ENCODE results near the gene FAM221B. TPM values are rescaled to one million over a fixed set of nuclear protein-coding genes. Genes with fewer than 3 reads are reported as not detected.

FAM221B gene
- total RNA-seq, 1 donor from 2014 or later = 1.1 TPM

GRCh38 chr9:35774907-35775635 lies 53.5 kb downstream of the FAM221B start:
- Mint-ChIP-seq H3K27me3 (no peaks in the 10 kb centered on the region), H3K36me3 (no peaks in the 10 kb centered on the region), H3K27ac (no peak overlapping the region), H3K4me1 (ENCODE audit: unreplicated experiment) (peaks cover 10% of the 10 kb centered on the region), H3K9me3 (no peaks in the 10 kb centered on the region), H3K4me3 (no peak overlapping the region)
- DNase-seq (ENCODE audit: extremely low spot score, unreplicated experiment) = no peak
- TF ChIP-seq, protein P1, sequence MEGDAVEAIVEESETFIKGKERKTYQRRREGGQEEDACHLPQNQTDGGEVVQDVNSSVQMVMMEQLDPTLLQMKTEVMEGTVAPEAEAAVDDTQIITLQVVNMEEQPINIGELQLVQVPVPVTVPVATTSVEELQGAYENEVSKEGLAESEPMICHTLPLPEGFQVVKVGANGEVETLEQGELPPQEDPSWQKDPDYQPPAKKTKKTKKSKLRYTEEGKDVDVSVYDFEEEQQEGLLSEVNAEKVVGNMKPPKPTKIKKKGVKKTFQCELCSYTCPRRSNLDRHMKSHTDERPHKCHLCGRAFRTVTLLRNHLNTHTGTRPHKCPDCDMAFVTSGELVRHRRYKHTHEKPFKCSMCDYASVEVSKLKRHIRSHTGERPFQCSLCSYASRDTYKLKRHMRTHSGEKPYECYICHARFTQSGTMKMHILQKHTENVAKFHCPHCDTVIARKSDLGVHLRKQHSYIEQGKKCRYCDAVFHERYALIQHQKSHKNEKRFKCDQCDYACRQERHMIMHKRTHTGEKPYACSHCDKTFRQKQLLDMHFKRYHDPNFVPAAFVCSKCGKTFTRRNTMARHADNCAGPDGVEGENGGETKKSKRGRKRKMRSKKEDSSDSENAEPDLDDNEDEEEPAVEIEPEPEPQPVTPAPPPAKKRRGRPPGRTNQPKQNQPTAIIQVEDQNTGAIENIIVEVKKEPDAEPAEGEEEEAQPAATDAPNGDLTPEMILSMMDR (conservative IDR thresholded peaks at IDR 0.05) = no peak

DNA sequence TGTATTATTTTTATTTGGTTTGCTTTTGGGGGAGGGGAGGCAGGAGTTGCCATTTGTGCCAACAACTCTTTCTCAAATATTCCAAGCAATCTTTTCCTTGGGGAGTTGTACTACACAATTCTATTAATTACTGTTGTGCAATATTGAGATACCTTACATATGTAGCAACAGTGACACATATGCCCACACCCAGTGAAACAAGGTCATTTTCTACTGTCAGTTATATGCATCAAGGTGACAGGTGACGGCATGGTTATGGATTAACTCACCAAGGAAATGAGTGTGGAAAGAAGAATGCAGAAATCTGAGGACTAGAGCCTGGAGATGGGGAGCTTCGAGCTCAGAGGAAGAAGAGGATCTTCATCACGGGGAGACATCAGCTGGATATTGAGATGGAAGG lies 56.6 kb downstream of the FAM221B start:
- H3K4me1 Mint-ChIP-seq (ENCODE audit: unreplicated experiment) = peaks cover 10% of the 10 kb centered on the region
- TF ChIP-seq, protein P1 (conservative IDR thresholded peaks at IDR 0.05) = no peak

GRCh38 chr9:35771534-35771933 lies 57.0 kb downstream of the FAM221B start:
- no peak for DNase-seq (ENCODE audit: extremely low spot score, unreplicated experiment)
- Mint-ChIP-seq H3K27ac (no peak overlapping the region), H3K9me3 (no peaks in the 10 kb centered on the region), H3K4me1 (ENCODE audit: unreplicated experiment) (peaks cover 10% of the 10 kb centered on the region), H3K36me3 (no peaks in the 10 kb centered on the region), H3K27me3 (no peaks in the 10 kb centered on the region), H3K4me3 (no peak overlapping the region)
- TF ChIP-seq, protein P1 (conservative IDR thresholded peaks at IDR 0.05) = no peak

More for the DNA sequence above, 56.6 kb downstream of the FAM221B start:
- no peaks in the 10 kb centered on the region for H3K9me3 Mint-ChIP-seq
- H3K4me3 Mint-ChIP-seq = no peak overlapping the region
- H3K27ac Mint-ChIP-seq = no peak overlapping the region
- no peaks in the 10 kb centered on the region for H3K27me3 Mint-ChIP-seq
- no peak for DNase-seq (ENCODE audit: extremely low spot score, unreplicated experiment)
- H3K36me3 Mint-ChIP-seq = no peaks in the 10 kb centered on the region

- Mint-ChIP-seq H3K27me3 (no peaks in the 10 kb centered on the region), H3K27ac (no peak overlapping the region), H3K36me3 (no peaks in the 10 kb centered on the region), H3K4me1 (ENCODE audit: unreplicated experiment) (peaks cover 10% of the 10 kb centered on the region), H3K9me3 (no peaks in the 10 kb centered on the region), H3K4me3 (no peak overlapping the region)
- no peak for DNase-seq (ENCODE audit: extremely low spot score, unreplicated experiment)
- TF ChIP-seq, protein P1 (conservative IDR thresholded peaks at IDR 0.05) = no peak
Measured at GRCh38 chr9:35771075-35771433, 57.5 kb downstream of the FAM221B start.

DNA sequence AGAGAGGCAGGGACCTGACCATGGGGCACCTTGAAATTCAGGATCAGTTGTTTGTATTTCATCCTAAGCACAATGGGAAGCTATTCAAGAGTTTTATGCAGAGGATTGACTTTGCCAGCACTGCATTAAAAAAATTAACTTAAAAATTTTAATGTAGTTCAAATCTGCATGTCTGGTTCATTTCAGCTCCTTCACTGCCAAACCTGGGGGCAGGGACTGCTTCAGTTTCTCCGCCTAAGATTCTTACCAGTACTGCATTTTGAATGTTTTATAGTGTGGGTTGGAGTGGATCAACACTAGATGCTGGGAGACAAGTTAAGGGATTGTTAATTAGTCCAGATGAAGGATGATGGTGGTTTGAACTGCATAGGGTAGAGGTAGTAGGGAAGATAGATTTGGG lies 58.8 kb downstream of the FAM221B start:
- no peak overlapping the region for H3K27ac Mint-ChIP-seq
- H3K4me3 Mint-ChIP-seq = no peak overlapping the region
- no peaks in the 10 kb centered on the region for H3K4me1 Mint-ChIP-seq (ENCODE audit: unreplicated experiment)
- no peaks in the 10 kb centered on the region for H3K9me3 Mint-ChIP-seq
- no peaks in the 10 kb centered on the region for H3K36me3 Mint-ChIP-seq
- DNase-seq (ENCODE audit: extremely low spot score, unreplicated experiment) = no peak
- TF ChIP-seq, protein P1 (conservative IDR thresholded peaks at IDR 0.05) = no peak
- H3K27me3 Mint-ChIP-seq = no peaks in the 10 kb centered on the region

Data from type B pancreatic cell (in vitro differentiated cells).